H9 (cell line): ENCODE results near the gene NEU3. TPM values are rescaled to one million over a fixed set of nuclear protein-coding genes. Genes with fewer than 3 reads are reported as not detected.

Source experiments
- DNase-seq: peaks from one replicate; pipeline ENCODE4 v3.0.0-alpha.2; 2017
- H2AFZ ChIP-seq: one replicate; pipeline ENCODE4 v1.6.1; 2013; ENCODE audit warnings: mild to moderate bottlenecking, low read length, control low read depth, moderate library complexity
- H2AK5ac ChIP-seq: 2 replicates; pipeline ENCODE4 v1.6.1; 2013; ENCODE audit warnings: low read length, control low read depth, mixed read lengths; ENCODE audit not compliant: insufficient read length
- H2BK120ac ChIP-seq: one replicate; pipeline ENCODE4 v1.6.1; 2013; ENCODE audit warnings: low read depth, mild to moderate bottlenecking, low read length, control low read depth, inconsistent platforms; ENCODE audit not compliant: poor library complexity, severe bottlenecking
- H2BK12ac ChIP-seq: 2 replicates; pipeline ENCODE4 v1.6.1; 2013; ENCODE audit warnings: low read length, control low read depth, mixed read lengths, low read depth; ENCODE audit not compliant: insufficient read length
- H2BK15ac ChIP-seq: 2 replicates; pipeline ENCODE4 v1.6.1; 2013; ENCODE audit warnings: low read depth, low read length, control low read depth
- H2BK20ac ChIP-seq: one replicate; pipeline ENCODE4 v1.6.1; 2013; ENCODE audit warnings: low read depth, mild to moderate bottlenecking, low read length, control low read depth, inconsistent platforms; ENCODE audit not compliant: poor library complexity, severe bottlenecking
- H2BK5ac ChIP-seq: 2 replicates; pipeline ENCODE4 v1.6.1; 2013; ENCODE audit warnings: low read length, control low read depth, mixed read lengths; ENCODE audit not compliant: insufficient read length
- H3K14ac ChIP-seq: 2 replicates; pipeline ENCODE4 v1.6.1; 2013; ENCODE audit warnings: low read length, control low read depth; ENCODE audit not compliant: insufficient read depth
- H3K18ac ChIP-seq: 2 replicates; pipeline ENCODE4 v1.6.1; 2013; ENCODE audit warnings: low read depth, mild to moderate bottlenecking, mixed read lengths, low read length, control low read depth; ENCODE audit not compliant: insufficient read length
- H3K23ac ChIP-seq: 2 replicates; pipeline ENCODE4 v1.6.1; 2013; ENCODE audit warnings: low read length, control low read depth, mixed read lengths, low read depth; ENCODE audit not compliant: insufficient read length
- H3K23me2 ChIP-seq: 2 replicates; pipeline ENCODE4 v1.6.1; 2013; ENCODE audit warnings: low read depth, mild to moderate bottlenecking, mixed read lengths, low read length, control low read depth; ENCODE audit not compliant: insufficient read length, poor library complexity, severe bottlenecking
- H3K27ac ChIP-seq: 2 replicates; pipeline ENCODE4 v1.5.1; 2013; ENCODE audit warnings: low read length, control low read depth, mixed read lengths, low read depth; ENCODE audit not compliant: insufficient read length
- H3K27me3 ChIP-seq: 2 replicates; pipeline ENCODE4 v1.6.1; 2013; ENCODE audit warnings: low read length, control low read depth, inconsistent platforms; ENCODE audit not compliant: insufficient read depth
- H3K4ac ChIP-seq: 2 replicates; pipeline ENCODE4 v1.6.1; 2013; ENCODE audit warnings: low read depth, mild to moderate bottlenecking, control low read depth, inconsistent platforms, low read length, moderate library complexity
- H3K4me1 ChIP-seq: 2 replicates; pipeline ENCODE4 v1.6.1; 2013; ENCODE audit warnings: low read length, control low read depth, inconsistent platforms; ENCODE audit not compliant: insufficient read depth
- H3K4me2 ChIP-seq: 2 replicates; pipeline ENCODE4 v1.6.1; 2013; ENCODE audit warnings: low read length, control low read depth, mixed read lengths; ENCODE audit not compliant: insufficient read length, insufficient read depth
- H3K56ac ChIP-seq: 2 replicates; pipeline ENCODE4 v1.6.1; 2013; ENCODE audit warnings: low read depth, mild to moderate bottlenecking, mixed read lengths, low read length, control low read depth; ENCODE audit not compliant: insufficient read length
- H3K79me1 ChIP-seq: 2 replicates; pipeline ENCODE4 v1.6.1; 2013; ENCODE audit warnings: low read depth, mild to moderate bottlenecking, moderate library complexity, low read length, control low read depth, inconsistent platforms; ENCODE audit not compliant: insufficient read depth, poor library complexity, severe bottlenecking
- H3K79me2 ChIP-seq: 2 replicates; pipeline ENCODE4 v1.6.1; 2013; ENCODE audit warnings: low read length, control low read depth, inconsistent platforms; ENCODE audit not compliant: insufficient read depth
- H3K9ac ChIP-seq: 2 replicates; pipeline ENCODE4 v1.6.1; 2013; ENCODE audit warnings: low read length, control low read depth, mixed read lengths; ENCODE audit not compliant: insufficient read length; ENCODE audit errors: extremely low read depth
- H3K9me3 ChIP-seq: one replicate; pipeline ENCODE4 v1.6.1; 2013; ENCODE audit warnings: low read depth, low read length, inconsistent platforms; ENCODE audit not compliant: control insufficient read depth
- H3T11ph ChIP-seq: one replicate; pipeline ENCODE4 v1.6.1; 2013; ENCODE audit warnings: mild to moderate bottlenecking, low read length, control low read depth, inconsistent platforms
- H4K20me1 ChIP-seq: one replicate; pipeline ENCODE4 v1.6.1; 2013; ENCODE audit not compliant: control insufficient read depth, insufficient read length, insufficient read depth
- H4K5ac ChIP-seq: 2 replicates; pipeline ENCODE4 v1.6.1; 2013; ENCODE audit warnings: low read depth, mild to moderate bottlenecking, mixed read lengths, low read length, control low read depth; ENCODE audit not compliant: insufficient read length
- H4K8ac ChIP-seq: replicated peaks from 2 replicates; pipeline ENCODE4 v1.6.1; 2013; ENCODE audit warnings: low read length, control low read depth, mixed read lengths, low read depth; ENCODE audit not compliant: insufficient read length
- H4K91ac ChIP-seq: 2 replicates; pipeline ENCODE4 v1.6.1; 2013; ENCODE audit warnings: low read depth, mild to moderate bottlenecking, moderate library complexity, mixed read lengths, low read length, control low read depth; ENCODE audit not compliant: insufficient read length
- H3K27ac Mint-ChIP-seq, 3 experiments: 2 replicates in 2 of 3; 3 replicates in 1 of 3; pipeline ENCODE4 v1.8.0; 2020 to 2021; ENCODE audit warnings: mixed read lengths in 3 of 3, mild to moderate bottlenecking in 1 of 3, moderate library complexity in 1 of 3
- H3K27me3 Mint-ChIP-seq: 2 replicates; pipeline ENCODE4 v1.8.0; 2021; ENCODE audit warnings: low read depth, mild to moderate bottlenecking, moderate library complexity, mixed read lengths
- H3K36me3 Mint-ChIP-seq, 3 experiments: 2 replicates in 2 of 3; 3 replicates in 1 of 3; pipeline ENCODE4 v1.8.0; 2020 to 2021; ENCODE audit warnings: low read depth in 3 of 3, mixed read lengths in 3 of 3; ENCODE audit not compliant: insufficient read depth in 1 of 3
- H3K4me1 Mint-ChIP-seq, 2 experiments: 2 replicates each; pipeline ENCODE4 v1.8.0; 2020; ENCODE audit warnings: mixed read lengths in 2 of 2
- H3K4me3 Mint-ChIP-seq, 2 experiments: 2 replicates in 1 of 2; 3 replicates in 1 of 2; pipeline ENCODE4 v1.8.0; 2020 to 2021; ENCODE audit warnings: mild to moderate bottlenecking in 2 of 2, mixed read lengths in 2 of 2, moderate library complexity in 1 of 2
- H3K9me3 Mint-ChIP-seq, 2 experiments: 2 replicates in 1 of 2; 3 replicates in 1 of 2; pipeline ENCODE4 v1.8.0; 2020; ENCODE audit warnings: mild to moderate bottlenecking in 2 of 2, mixed read lengths in 2 of 2, moderate library complexity in 1 of 2
- CTCF ChIP-seq: fragments of 200-600 bp; sonication (generic); conservative IDR thresholded peaks from 3 replicates; pipeline ENCODE4 v1.8.0; 2021; ENCODE audit warnings: antibody characterized with exemption, mild to moderate bottlenecking
- WGBS: extraction: QIAGEN DNeasy Blood & Tissue Kit; methylation state at CpG from one replicate; pipeline ENCODE4 v1.1.7; 2013; ENCODE audit warnings: missing lambda C conversion rate, low lambda C conversion rate, mixed read lengths; ENCODE audit not compliant: insufficient read length; ENCODE audit errors: extremely low coverage; 5-methylcytosine and 5-hydroxymethylcytosine counted together
- total RNA-seq: library from RNA; stranded (reverse); gene quantifications from 2 replicates; pipeline ENCODE4 v1.2.1, GENCODE V29; 2021

The NEU3 gene
- total RNA-seq, 1 experiment from 2014 or later, result 15.9 TPM

- no peaks in the 10 kb centered on the region for H3K79me1 ChIP-seq
- no peak overlapping the region for H2BK120ac ChIP-seq
- H3K18ac ChIP-seq, result no peak overlapping the region
- H3K9ac ChIP-seq, result no peak overlapping the region
- H3K27me3 Mint-ChIP-seq, result no peaks in the 10 kb centered on the region
- no peaks in the 10 kb centered on the region for H3K4me1 ChIP-seq
- no peak overlapping the region for H3K56ac ChIP-seq
- H4K20me1 ChIP-seq, result no peaks in the 10 kb centered on the region
- no peak overlapping the region for H4K91ac ChIP-seq
- H2BK20ac ChIP-seq, result no peak overlapping the region
- no peak overlapping the region; a peak in 1 of 7 replicates for H3K27ac Mint-ChIP-seq
- TF ChIP-seq CTCF, result no peak
- peaks cover 4% of the 10 kb centered on the region for H3K9me3 ChIP-seq
- H3K4me2 ChIP-seq, result no peak overlapping the region
- H3K79me2 ChIP-seq, result no peaks in the 10 kb centered on the region
- no CpG with 5 or more reads among the region's 6 CpGs for WGBS
- H3T11ph ChIP-seq, result no peak overlapping the region
- H3K36me3 Mint-ChIP-seq, result peaks cover 5 to 15% (median 12%) of the 10 kb centered on the region in 3 experiments; a peak in 6 of 7 replicates
- no peak overlapping the region for H3K23ac ChIP-seq
- peaks cover 0 to 3% of the 10 kb centered on the region in 2 experiments; a peak in 1 of 4 replicates for H3K4me1 Mint-ChIP-seq
- no peak overlapping the region for H2AK5ac ChIP-seq
- no peaks in the 10 kb centered on the region for H3K23me2 ChIP-seq
- no peak overlapping the region for H3K14ac ChIP-seq
- H3K4me3 Mint-ChIP-seq, result no peak overlapping the region
- H4K8ac ChIP-seq, result no peak overlapping the region
- H3K9me3 Mint-ChIP-seq, result peaks cover 13 to 17% of the 10 kb centered on the region in 2 experiments
- no peak overlapping the region for H2BK15ac ChIP-seq
- H4K5ac ChIP-seq, result no peak overlapping the region
- H3K27ac ChIP-seq, result no peak overlapping the region
- DNase-seq, result peak; percentile 15
- H2AFZ ChIP-seq, result no peak overlapping the region
- H3K4ac ChIP-seq, result no peak overlapping the region
- no peak overlapping the region for H2BK5ac ChIP-seq
- H3K27me3 ChIP-seq, result no peaks in the 10 kb centered on the region
- H2BK12ac ChIP-seq, result no peak overlapping the region
These were observed 35.3 kb downstream of the NEU3 start for GRCh38 chr11:75024068-75024449.
